Neural cell (in vitro differentiated cells): Measurements from ENCODE around the gene GPALPP1. TPM values are rescaled to one million over a fixed set of nuclear protein-coding genes. Genes with fewer than 3 reads are reported as not detected.
"Not testable (repeated sequence)": the region's sequence is repeated elsewhere in the genome, so short reads cannot be mapped to it uniquely, and the experiment has no call there.

ENCODE experiments used
- H2AFZ ChIP-seq: fragments of 200-600, 300-800 bp; sonication (generic), shearing (Covaris generic); 2 replicates; pipeline ENCODE4 v1.6.0; 2014; ENCODE audit warnings: low read depth, mild to moderate bottlenecking, antibody characterized with exemption, low read length, moderate library complexity
- H3F3A ChIP-seq: fragments of 200-600 bp; shearing (Covaris generic); 2 replicates; pipeline ENCODE4 v1.6.1; 2016; ENCODE audit warnings: mild to moderate bottlenecking, moderate library complexity, mixed read lengths, antibody characterized with exemption, low read length; ENCODE audit not compliant: insufficient read depth, poor library complexity, severe bottlenecking
- H3K27ac ChIP-seq: fragments of 200-600, 300-800 bp; sonication (generic), shearing (Covaris generic); 2 replicates; pipeline ENCODE4 v1.5.1; 2014; ENCODE audit warnings: mild to moderate bottlenecking, low read length, moderate library complexity
- H3K27me3 ChIP-seq: fragments of 300-800, 200-600 bp; sonication (generic), shearing (Covaris generic); 2 replicates; pipeline ENCODE4 v1.6.0; 2014; ENCODE audit warnings: mild to moderate bottlenecking, low read depth, low read length, moderate library complexity; ENCODE audit not compliant: insufficient read depth
- H3K36me3 ChIP-seq: fragments of 300-800, 200-600 bp; sonication (generic), shearing (Covaris generic); 2 replicates; pipeline ENCODE4 v1.5.1; 2014; ENCODE audit warnings: mild to moderate bottlenecking, antibody characterized with exemption, low read length, moderate library complexity; ENCODE audit not compliant: insufficient read depth
- H3K4me2 ChIP-seq: fragments of 300-800, 200-600 bp; sonication (generic), shearing (Covaris generic); 2 replicates; pipeline ENCODE4 v1.6.0; 2014; ENCODE audit warnings: mild to moderate bottlenecking, low read length
- H3K4me3 ChIP-seq: fragments of 300-800, 200-600 bp; sonication (generic), shearing (Covaris generic); 2 replicates; pipeline ENCODE4 v1.5.1; 2014; ENCODE audit warnings: mild to moderate bottlenecking, low read length, moderate library complexity
- H3K79me2 ChIP-seq: fragments of 200-600 bp; shearing (Covaris generic); replicated peaks from 2 replicates; pipeline ENCODE4 v1.6.0; 2014; ENCODE audit warnings: mild to moderate bottlenecking, low read length, moderate library complexity; ENCODE audit not compliant: insufficient read depth
- H3K9ac ChIP-seq: fragments of 300-800, 200-600 bp; sonication (generic), shearing (Covaris generic); 2 replicates; pipeline ENCODE4 v1.6.1; 2016; ENCODE audit warnings: mild to moderate bottlenecking, low read length, mixed read lengths
- H3K9me2 ChIP-seq: fragments of 200-600 bp; shearing (Covaris generic); 2 replicates; pipeline ENCODE4 v1.6.1; 2016; ENCODE audit warnings: mild to moderate bottlenecking, low read length, mixed read lengths; ENCODE audit not compliant: insufficient read depth
- H3K9me3 ChIP-seq: fragments of 200-600, 300-800 bp; sonication (generic), shearing (Covaris generic); 2 replicates; pipeline ENCODE4 v1.6.1; 2016; ENCODE audit warnings: mild to moderate bottlenecking, mixed run types, low read length, moderate library complexity, mixed read lengths
- H4K20me1 ChIP-seq: fragments of 200-600 bp; shearing (Covaris generic); 2 replicates; pipeline ENCODE4 v1.6.1; 2016; ENCODE audit warnings: mild to moderate bottlenecking, mixed run types; ENCODE audit not compliant: insufficient read depth
- CTCF ChIP-seq: fragments of 450-650 bp; IDR thresholded peaks from 2 replicates; pipeline ENCODE4 v1.5.1; 2014; ENCODE audit warnings: antibody characterized with exemption, mild to moderate bottlenecking, moderate library complexity; ENCODE audit not compliant: poor library complexity, severe bottlenecking
- EP300 ChIP-seq: fragments of 450-650 bp; conservative IDR thresholded peaks from 2 replicates; pipeline ENCODE4 v1.6.1; 2014; ENCODE audit warnings: antibody characterized with exemption, mild to moderate bottlenecking, moderate library complexity; ENCODE audit not compliant: poor library complexity, severe bottlenecking
- EZH2 ChIP-seq: fragments of 200-600, 300-800 bp; shearing (Covaris generic), sonication (generic); IDR thresholded peaks from 2 replicates; pipeline ENCODE4 v1.6.1; 2014; ENCODE audit warnings: antibody characterized with exemption, low read length, borderline replicate concordance, mild to moderate bottlenecking; ENCODE audit not compliant: insufficient read depth, poor library complexity, severe bottlenecking
- MXI1 ChIP-seq: fragments of 450-650 bp; conservative IDR thresholded peaks from 2 replicates; pipeline ENCODE4 v1.6.1; 2014; ENCODE audit warnings: antibody characterized with exemption, mild to moderate bottlenecking; ENCODE audit not compliant: poor library complexity, severe bottlenecking
- POLR2AphosphoS5 ChIP-seq: IDR thresholded peaks from 2 replicates; pipeline ENCODE4 v1.6.1; 2012
- RAD21 ChIP-seq: fragments of 450-650 bp; conservative IDR thresholded peaks from 2 replicates; pipeline ENCODE4 v1.6.1; 2014; ENCODE audit warnings: antibody characterized with exemption, mild to moderate bottlenecking, moderate library complexity
- SMC3 ChIP-seq: fragments of 450-650 bp; conservative IDR thresholded peaks from 2 replicates; pipeline ENCODE4 v1.6.1; 2014; ENCODE audit warnings: antibody characterized with exemption, mild to moderate bottlenecking, moderate library complexity; ENCODE audit not compliant: poor library complexity
- TAF1 ChIP-seq: IDR thresholded peaks from 2 replicates; pipeline ENCODE4 v1.6.1; 2012; ENCODE audit warnings: low read depth
- polyA plus RNA-seq: library from polyadenylated mRNA; depleted of rRNA; stranded (reverse); fragments of >200 nt; gene quantifications from 2 replicates; pipeline ENCODE4 v1.2.3, GENCODE V29; 2014
- TF ChIP-seq, protein P1 (sequence below): IDR thresholded peaks from 2 replicates; pipeline ENCODE4 v1.6.1; 2012; ENCODE audit warnings: borderline replicate concordance

GPALPP1 gene
- polyA plus RNA-seq, 1 donor from 2014 or later = 49.7 TPM

DNA sequence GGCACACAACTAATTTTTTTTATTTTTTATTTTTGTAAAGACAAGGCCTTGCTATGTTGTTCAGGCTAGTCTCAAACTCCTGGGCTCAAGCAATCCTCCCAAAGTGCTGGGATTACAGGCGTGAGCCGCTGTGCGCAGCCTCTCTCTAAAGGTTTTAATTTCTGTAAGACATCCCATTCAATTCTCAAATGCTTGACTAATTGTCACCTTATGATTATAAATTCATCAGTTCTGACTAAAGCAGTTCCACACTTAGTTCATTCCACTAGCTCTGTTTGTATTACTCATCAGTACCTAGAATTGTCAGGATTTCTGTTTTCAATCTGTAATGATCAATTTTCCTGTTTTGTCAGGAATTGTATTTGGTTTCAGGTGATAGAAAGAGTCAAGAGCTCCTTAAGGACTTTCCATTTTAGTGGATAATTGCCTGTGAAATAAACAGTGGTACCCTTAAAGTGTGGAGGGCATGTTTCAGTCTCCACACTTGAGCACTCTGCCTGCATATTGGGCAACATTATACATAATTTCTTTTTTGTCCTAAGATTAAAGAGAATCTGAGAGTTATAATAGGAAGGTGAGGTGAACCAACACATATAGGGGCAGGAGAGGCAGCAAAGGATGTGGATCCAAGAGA lies 27.6 kb downstream of the GPALPP1 start:
- no peak overlapping the region for H2AFZ ChIP-seq
- no peaks in the 10 kb centered on the region for H3K27me3 ChIP-seq
- H3K79me2 ChIP-seq = no peaks in the 10 kb centered on the region
- H3K27ac ChIP-seq = no peak overlapping the region
- TF ChIP-seq CTCF (no peak), TAF1 (no peak), POLR2AphosphoS5 (no peak), EZH2 (no peak), MXI1 (no peak), SMC3 (no peak), EP300 (no peak), RAD21 (no peak)
- TF ChIP-seq, protein P1, sequence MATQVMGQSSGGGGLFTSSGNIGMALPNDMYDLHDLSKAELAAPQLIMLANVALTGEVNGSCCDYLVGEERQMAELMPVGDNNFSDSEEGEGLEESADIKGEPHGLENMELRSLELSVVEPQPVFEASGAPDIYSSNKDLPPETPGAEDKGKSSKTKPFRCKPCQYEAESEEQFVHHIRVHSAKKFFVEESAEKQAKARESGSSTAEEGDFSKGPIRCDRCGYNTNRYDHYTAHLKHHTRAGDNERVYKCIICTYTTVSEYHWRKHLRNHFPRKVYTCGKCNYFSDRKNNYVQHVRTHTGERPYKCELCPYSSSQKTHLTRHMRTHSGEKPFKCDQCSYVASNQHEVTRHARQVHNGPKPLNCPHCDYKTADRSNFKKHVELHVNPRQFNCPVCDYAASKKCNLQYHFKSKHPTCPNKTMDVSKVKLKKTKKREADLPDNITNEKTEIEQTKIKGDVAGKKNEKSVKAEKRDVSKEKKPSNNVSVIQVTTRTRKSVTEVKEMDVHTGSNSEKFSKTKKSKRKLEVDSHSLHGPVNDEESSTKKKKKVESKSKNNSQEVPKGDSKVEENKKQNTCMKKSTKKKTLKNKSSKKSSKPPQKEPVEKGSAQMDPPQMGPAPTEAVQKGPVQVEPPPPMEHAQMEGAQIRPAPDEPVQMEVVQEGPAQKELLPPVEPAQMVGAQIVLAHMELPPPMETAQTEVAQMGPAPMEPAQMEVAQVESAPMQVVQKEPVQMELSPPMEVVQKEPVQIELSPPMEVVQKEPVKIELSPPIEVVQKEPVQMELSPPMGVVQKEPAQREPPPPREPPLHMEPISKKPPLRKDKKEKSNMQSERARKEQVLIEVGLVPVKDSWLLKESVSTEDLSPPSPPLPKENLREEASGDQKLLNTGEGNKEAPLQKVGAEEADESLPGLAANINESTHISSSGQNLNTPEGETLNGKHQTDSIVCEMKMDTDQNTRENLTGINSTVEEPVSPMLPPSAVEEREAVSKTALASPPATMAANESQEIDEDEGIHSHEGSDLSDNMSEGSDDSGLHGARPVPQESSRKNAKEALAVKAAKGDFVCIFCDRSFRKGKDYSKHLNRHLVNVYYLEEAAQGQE = no peak
- no peak overlapping the region for H3K4me2 ChIP-seq
- no peaks in the 10 kb centered on the region for H3K9me2 ChIP-seq
- H3F3A ChIP-seq = no peaks in the 10 kb centered on the region
- H3K9me3 ChIP-seq = no peaks in the 10 kb centered on the region
- H3K9ac ChIP-seq = no peak overlapping the region
- H4K20me1 ChIP-seq = no peaks in the 10 kb centered on the region
- H3K36me3 ChIP-seq = no peaks in the 10 kb centered on the region
- H3K4me3 ChIP-seq = no peak overlapping the region

DNA sequence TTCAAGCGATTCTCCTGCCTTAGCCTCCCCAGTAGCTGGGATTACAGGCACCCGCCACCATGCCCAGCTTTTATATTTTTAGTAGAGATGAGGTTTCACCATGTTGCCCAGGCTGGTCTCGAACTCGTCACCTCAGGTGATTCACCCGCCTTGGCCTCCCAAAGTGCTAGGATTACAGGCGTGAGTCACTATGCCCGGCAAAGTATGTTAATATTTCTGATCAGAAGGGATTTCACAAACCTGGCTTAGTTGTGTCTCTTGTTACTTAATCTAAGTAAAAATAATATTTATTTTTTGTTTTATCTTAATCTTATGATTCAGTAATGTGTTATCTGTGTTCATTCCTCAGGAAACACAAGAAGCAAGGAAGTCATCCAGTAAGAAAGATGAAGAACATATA lies 30.6 kb downstream of the GPALPP1 start:
- H3F3A ChIP-seq, H3K27ac ChIP-seq, H3K4me2 ChIP-seq, H3K27me3 ChIP-seq, H3K36me3 ChIP-seq, H3K9me3 ChIP-seq, H3K9me2 ChIP-seq, H3K9ac ChIP-seq, H4K20me1 ChIP-seq, H2AFZ ChIP-seq, H3K79me2 ChIP-seq, H3K4me3 ChIP-seq: not testable (repeated sequence)

DNA sequence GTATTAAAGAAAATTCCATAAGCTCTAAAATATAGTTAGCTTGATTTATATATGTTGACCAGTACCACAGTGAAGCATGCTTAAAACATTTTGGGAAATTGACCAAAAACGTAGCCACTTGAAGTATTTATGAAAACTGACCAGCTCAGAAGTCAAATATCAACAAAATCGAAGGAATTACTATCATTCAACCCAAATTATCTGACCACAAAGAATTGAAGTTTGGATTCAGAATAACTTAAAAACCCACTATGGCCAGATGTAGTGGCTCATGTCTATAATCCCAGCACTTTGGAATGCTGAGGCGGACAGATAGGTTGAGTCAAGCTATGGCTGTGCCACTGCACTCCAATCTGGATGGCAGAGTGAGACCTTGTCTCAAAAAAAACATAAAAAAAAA lies 31.9 kb downstream of the GPALPP1 start:
- Histone ChIP-seq H3K9ac (no peak overlapping the region), H3K27ac (no peak overlapping the region), H3K4me3 (no peak overlapping the region), H3K9me2 (no peaks in the 10 kb centered on the region), H3K4me2 (no peak overlapping the region), H3K9me3 (no peaks in the 10 kb centered on the region), H3K27me3 (no peaks in the 10 kb centered on the region), H3K36me3 (no peaks in the 10 kb centered on the region), H4K20me1 (no peaks in the 10 kb centered on the region), H3F3A (no peaks in the 10 kb centered on the region), H2AFZ (no peak overlapping the region), H3K79me2 (no peaks in the 10 kb centered on the region)
- no peak for TF ChIP-seq CTCF
- no peak for TF ChIP-seq MXI1
- TF ChIP-seq SMC3 = no peak
- TF ChIP-seq RAD21 = no peak
- TF ChIP-seq EP300 = no peak
- no peak for TF ChIP-seq POLR2AphosphoS5
- no peak for TF ChIP-seq EZH2
- TF ChIP-seq, protein P1 = no peak
- no peak for TF ChIP-seq TAF1
